Fibroblast of pulmonary artery (primary cell): ENCODE results near the gene NUMBL.

Experiments used
- DNase-seq: peaks from one replicate; pipeline ENCODE4 v3.0.0-alpha.2; 2010; ENCODE audit warnings: low read depth
- H3K4me3 ChIP-seq: replicated peaks from 2 replicates; pipeline ENCODE4 v1.5.1; 2011; ENCODE audit warnings: low read depth, mild to moderate bottlenecking, control low read depth, low read length, moderate library complexity
- TF ChIP-seq, protein P1 (sequence below): IDR thresholded peaks from 2 replicates; pipeline ENCODE4 v1.5.1; 2011; ENCODE audit warnings: mild to moderate bottlenecking, control low read depth, low read length, inconsistent platforms; ENCODE audit errors: missing control alignments

NUMBL gene

DNA sequence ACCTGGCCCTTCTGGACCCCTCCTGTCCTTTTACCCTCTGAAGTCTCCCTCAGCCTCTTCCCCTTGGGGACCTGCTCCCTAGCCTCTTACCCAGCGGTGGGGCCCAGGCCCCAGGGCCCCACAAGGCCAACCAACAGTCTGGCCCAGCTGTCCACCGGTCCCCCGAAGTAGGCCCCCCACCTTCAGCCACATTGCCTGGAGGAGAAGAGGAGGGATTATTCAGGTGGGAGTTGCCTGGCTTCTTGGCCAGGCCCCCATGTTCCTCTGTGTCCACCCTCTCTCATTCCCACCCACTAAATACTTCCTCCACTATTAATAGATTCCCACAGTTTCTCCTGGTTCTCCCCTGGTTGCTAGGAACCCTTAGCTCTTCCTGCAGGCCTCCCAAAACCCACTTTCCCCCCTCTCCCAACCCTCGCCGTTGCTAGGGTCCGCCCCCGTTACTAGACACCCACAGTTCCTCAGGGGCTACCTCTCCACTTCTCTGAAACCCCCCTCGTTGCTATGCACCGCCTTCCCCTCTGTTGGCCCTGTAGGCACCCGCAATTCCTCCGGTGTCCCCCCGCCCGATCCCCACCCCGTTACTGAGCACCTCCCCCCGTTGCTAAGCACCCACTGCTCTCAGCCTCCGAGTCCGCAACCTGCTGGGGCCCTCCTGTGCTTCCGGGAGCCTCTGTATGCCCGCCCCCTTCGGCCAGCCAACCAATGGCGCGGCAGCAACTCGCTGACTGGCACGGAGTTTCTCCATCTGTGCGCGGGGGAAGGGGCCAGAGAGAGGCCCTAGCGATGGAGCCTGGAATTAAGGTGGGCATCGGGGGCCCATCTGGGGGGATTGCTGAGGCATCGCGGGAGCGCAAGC, 24.2 kb upstream of the NUMBL start:
- peak overlapping the region; percentile 60 for H3K4me3 ChIP-seq
- peak; percentile 94 for DNase-seq
- TF ChIP-seq, protein P1, sequence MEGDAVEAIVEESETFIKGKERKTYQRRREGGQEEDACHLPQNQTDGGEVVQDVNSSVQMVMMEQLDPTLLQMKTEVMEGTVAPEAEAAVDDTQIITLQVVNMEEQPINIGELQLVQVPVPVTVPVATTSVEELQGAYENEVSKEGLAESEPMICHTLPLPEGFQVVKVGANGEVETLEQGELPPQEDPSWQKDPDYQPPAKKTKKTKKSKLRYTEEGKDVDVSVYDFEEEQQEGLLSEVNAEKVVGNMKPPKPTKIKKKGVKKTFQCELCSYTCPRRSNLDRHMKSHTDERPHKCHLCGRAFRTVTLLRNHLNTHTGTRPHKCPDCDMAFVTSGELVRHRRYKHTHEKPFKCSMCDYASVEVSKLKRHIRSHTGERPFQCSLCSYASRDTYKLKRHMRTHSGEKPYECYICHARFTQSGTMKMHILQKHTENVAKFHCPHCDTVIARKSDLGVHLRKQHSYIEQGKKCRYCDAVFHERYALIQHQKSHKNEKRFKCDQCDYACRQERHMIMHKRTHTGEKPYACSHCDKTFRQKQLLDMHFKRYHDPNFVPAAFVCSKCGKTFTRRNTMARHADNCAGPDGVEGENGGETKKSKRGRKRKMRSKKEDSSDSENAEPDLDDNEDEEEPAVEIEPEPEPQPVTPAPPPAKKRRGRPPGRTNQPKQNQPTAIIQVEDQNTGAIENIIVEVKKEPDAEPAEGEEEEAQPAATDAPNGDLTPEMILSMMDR = no peak

DNA sequence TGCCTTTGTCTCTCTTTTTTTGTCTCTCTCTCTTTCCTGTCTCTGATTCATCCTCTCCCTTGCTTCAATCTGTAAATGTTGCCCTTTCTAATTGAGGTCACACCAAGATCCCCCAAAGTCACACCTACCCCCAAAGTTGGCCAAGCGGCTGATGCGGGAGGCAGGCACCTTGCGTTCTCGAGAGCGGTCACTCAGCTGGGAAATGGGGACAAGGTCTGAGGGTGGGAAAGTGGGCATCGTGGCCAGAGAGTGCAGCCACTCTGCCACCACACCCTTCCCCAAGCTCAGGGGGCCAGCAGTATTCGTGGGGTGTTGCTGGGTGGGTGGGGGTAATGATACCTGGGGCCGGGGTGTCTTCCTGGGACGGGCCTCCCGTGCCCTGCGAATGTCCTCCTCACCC, 23.5 kb upstream of the NUMBL start:
- TF ChIP-seq, protein P1 = no peak
- no peak for DNase-seq
- peak overlapping the region; percentile 60 for H3K4me3 ChIP-seq

DNA sequence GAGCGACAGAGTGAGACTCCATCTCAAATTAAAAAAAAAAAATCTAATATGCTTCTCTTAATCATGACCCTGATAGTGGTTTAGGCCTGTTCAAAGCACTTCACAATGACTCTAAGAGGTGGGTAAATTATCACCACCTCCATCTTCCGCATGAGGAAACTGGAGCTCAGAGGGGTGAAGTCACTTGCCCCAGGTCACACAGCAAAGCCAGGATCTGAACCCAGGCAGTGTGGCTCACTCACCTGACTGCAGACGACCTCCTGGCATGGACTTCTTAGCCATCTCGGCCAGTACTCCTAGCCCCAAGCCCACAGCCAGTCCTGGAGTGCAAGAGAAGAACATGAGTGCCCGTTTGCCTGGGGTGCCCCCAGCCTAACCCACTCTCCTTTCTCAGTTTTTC, 19.4 kb upstream of the NUMBL start:
- DNase-seq = no peak
- H3K4me3 ChIP-seq = no peak overlapping the region
- TF ChIP-seq, protein P1 = no peak

DNA sequence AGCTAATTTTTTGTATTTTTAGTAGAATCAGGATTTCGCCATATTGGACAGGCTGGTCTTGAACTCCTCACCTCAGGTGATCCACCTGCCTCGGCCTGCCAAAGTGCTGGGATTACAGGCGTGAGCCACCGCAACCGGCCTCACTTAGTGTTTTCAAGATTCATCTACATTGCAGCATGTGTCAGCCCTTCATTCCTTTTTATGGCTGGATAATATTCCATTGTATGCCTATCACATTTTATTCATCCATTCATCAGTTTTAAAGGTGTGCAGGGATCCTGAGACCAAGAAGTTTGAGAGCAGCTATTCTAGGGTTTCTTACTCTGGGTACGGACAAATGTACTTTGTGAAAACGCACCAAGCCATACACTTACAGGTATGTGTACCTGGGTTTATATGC, 17.2 kb upstream of the NUMBL start:
- H3K4me3 ChIP-seq = no peak overlapping the region
- DNase-seq = no peak
- TF ChIP-seq, protein P1 = no peak

DNA sequence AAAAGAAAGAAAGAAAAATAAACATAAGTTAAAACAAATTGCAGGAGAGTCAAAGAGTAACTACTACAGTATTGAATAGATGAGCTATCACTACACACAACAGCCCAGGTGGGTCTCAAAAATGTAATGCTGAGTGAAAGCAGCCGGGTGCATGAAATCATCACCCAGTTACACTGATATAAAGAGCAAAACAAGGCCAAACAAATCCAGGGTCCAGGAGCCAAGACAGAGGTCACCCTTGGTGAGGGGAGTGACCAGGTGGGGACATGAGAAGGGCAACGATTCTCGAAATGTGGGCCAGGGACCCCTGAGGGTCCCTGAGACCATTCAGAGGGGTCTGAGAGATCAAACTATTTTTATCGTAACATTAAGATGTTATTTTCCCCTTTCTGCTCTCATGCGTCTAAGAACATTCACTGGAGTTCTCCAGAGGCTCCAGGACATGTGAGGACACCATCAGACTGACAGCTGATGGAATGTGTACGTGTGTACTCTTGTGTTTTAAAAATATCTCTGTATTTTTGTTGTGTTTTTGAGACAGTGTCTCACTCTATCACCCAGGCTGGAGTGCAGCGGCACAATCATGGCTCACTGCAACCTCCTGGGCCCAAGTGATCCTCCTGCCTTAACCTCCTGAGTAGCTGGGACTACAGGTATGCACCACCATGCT, 15.6 kb upstream of the NUMBL start:
- TF ChIP-seq, protein P1 = no peak
- no peak overlapping the region for H3K4me3 ChIP-seq
- DNase-seq = no peak

DNA sequence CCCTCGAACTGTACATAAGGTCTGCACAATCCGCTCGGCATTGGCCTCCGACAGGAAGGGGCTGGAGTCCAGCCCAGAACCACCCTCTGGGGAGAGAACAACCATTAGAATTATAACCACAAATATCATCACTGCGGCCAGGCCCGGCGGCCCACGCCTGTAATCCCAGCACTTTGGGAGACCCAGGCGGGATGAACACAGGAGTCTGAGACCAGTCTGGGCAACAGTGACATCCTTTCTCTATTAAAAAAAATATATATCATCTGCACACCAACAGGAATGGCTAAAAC, 14.9 kb upstream of the NUMBL start:
- no peak overlapping the region for H3K4me3 ChIP-seq
- TF ChIP-seq, protein P1 = no peak
- no peak for DNase-seq
